GM21515 (cell line): ENCODE results near the gene CMTR1.
"Not testable (repeated sequence)": the region's sequence is repeated elsewhere in the genome, so short reads cannot be mapped to it uniquely, and the experiment has no call there.

Experiments
- ATAC-seq: cut with Tn5 transposase; IDR thresholded peaks from one replicate; pipeline ENCODE4 v1.9.1; 2021; ENCODE audit not compliant: unreplicated experiment

Gene CMTR1

DNA sequence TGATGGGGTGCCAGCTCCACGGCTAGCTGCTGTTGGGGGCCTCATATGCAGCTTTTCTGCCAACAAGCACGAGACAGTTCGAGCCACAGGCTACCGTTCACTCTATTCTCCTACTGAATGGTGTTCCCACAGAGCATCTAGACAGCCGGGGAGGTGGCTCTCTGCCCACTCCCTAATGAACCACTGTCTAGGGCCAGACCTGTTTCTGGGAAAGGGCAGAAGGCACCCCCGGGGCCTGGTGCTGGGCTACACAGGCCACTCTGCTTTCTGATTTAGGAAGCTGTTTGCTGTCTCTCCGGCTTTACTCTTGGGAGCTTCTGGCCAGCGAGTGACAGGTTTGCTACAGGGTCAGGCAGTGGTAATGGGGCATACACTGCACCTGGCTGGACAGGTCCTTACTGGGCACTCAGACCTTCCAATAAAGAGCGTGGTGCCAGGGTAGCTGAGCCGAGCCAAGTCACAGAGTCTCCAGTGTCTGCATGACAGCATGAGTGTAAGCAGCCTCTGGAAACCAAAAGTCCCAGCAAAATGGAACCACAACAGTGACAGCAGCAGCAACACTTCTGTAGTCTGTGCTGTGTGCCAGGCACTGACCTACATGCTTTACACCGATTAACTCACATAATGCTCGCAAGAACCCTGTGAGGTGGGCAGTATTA, 58.3 kb downstream of the CMTR1 start:
- ATAC-seq, result no peak

DNA sequence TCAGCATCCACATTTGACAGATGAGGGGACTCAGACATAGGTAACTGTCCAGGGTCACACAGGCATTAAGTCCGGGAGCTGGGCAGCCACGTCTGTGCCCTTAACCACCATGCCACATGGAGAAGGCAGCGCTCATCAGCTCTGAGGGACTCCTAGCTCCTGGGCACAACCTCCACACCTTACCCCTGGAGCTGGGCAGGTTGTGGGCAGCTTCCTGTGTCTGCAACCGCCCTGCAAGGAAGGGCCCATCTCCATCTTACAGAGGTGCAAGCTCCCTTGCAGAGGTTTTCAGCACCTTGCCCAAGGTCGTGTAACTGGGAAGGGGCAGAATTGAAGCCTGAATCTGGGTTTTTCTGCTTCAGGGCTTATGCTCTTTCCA, 58.8 kb downstream of the CMTR1 start:
- no peak for ATAC-seq

DNA sequence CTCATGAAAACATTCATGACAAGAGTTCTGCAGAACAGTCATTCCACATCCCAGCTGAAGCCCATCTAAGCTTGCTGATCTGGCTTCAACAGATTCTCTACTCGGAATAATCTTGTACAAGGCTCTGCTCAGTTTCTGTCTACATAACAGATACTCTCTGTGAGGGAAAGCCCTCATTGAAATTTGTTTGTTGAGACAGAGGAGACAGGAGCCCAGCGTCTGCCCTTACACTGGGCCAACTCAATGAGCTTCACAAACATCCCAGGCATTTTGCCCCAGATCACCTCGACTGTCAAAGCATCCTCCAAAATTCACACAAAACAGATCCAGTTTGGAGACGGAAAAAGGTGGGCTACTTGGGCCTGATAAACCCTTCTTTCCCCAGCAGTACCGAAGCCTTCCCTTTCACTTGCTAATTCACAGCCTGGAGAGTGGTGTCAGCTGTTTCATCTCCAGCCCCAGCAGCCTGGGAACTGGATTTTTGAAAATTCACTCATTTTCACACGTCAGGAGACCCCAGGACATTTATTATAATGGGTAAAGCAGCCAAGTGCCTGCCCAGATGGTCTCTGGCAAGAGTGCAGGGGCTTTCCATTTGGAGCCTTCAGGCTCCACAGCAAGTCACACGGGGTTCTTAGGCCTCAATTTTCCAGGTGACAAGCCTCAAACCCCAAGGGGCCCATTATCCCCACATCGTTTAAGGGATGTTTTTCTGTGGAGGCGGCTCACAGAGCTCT, 59.4 kb downstream of the CMTR1 start:
- no peak for ATAC-seq

DNA sequence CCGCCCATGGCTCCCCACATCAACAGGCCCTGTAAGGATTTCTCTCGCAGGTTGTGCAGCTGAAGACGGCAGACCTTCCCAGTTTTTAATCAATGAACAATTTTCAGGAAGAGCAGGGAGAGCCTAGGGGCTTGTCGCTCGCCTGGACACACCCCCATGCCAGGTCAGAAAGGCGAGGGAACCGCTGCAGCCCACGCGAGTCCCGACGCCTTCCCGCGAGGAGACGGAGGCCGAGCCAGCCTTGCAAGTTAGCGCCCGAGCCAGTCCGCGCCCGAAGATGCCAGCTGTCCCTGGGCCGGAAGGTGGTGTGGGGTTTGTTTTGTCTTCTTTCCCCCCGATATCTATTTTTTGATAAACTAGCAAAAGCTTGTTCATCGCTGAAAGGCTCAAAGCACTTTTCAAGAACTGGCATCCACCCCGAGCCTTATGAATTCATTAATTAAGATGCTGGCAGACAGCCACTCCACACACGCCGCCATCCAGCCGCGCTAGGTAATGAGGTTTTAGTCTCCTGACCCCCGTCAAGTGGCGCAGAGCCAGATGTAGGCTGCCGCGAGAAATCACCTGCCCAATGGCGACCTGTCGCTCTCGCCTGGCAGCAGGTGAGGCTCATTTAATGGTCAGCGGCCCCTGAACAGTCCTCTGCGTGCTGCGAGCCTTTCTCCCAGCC, 60.1 kb downstream of the CMTR1 start:
- ATAC-seq, result no peak

DNA sequence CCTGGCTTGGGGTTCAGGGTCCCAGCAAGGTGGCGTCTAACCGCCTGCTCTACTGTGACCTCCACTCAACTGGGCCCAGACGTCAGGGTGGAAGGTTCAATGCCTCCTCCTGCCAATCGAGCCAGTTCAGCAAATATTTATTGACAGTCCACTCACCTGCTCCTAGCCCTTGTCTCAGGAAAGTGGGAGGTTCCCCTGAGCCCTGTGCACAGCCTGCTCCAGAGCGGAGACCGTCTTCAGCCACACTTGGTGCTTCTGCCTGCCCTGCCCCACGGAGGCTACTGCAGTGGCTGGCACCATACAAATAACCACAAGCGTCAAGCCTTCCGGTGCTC, 60.6 kb downstream of the CMTR1 start:
- no peak for ATAC-seq

DNA sequence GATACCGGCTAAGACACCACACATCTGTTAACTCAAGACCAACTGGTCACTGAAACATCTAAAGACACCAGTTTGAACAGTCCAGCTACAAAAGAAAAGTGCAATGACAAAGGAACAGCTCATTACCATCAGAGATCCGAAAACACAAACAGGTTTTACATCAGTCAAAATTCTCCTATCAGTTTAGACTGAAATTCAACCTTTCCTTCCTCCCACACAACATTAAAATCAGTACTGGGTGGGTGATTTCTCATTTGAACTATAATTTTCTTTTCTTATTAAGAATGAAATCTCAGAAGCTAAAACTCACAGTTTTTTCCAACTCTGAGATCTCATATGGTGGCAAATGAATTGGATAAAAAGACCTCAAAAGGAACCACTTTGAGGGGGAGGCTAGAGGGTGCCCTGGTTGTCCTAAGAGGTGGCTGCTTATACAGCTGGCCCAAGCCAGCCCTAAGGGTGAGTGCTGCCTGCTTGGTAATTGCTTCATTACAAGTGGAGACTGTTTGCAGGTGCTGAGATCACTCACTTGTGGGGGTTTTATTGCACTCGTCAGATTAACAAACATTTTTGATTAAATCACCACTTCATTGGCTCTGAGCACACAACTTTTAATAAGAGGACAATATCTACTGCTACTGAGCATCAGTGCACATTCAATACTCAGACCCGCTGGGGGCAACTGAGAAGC, 62.4 kb downstream of the CMTR1 start:
- ATAC-seq, result no peak

DNA sequence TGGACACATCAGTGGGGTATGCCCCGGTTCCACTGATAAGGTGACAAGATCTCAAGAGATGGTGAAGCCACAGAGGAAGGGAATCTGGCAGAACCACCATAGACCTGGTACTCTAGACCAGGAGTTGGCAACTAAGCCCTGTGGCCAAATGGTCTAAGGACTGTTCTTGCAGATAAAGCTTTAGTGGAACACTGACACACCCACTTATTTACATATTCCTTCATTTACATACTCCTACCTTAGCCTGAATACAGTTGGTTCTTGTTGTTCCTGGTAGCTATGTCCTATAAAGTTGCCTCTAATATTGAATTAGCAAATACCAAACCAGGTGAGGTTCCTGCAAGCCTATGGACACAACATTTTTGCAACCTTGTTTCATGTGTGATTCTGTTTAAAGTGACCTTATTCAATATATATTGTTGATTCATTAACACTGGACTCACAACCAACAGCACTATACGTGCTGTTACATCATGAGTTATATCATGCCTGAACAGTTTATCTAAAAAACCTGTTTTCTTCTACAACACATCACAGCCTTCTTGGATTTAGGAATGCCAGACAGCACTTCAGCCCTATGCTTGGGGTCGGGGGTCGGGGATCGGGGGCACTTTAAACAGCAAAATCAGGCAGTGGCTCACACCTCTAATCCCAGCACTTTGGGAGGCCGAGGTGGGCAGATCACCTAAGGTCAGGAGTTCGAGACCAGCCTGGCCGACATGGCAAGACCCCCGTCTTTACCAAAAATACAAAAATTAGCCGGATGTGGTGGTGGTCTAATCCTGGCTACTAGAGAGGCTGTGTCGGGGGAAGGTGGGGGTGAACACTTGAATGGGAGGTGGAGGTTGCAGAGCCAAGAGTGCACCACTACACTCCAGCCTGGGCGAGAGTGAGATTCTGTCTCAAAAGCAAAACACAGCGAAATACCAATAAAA, 64.2 kb downstream of the CMTR1 start:
- ATAC-seq, result no peak

DNA sequence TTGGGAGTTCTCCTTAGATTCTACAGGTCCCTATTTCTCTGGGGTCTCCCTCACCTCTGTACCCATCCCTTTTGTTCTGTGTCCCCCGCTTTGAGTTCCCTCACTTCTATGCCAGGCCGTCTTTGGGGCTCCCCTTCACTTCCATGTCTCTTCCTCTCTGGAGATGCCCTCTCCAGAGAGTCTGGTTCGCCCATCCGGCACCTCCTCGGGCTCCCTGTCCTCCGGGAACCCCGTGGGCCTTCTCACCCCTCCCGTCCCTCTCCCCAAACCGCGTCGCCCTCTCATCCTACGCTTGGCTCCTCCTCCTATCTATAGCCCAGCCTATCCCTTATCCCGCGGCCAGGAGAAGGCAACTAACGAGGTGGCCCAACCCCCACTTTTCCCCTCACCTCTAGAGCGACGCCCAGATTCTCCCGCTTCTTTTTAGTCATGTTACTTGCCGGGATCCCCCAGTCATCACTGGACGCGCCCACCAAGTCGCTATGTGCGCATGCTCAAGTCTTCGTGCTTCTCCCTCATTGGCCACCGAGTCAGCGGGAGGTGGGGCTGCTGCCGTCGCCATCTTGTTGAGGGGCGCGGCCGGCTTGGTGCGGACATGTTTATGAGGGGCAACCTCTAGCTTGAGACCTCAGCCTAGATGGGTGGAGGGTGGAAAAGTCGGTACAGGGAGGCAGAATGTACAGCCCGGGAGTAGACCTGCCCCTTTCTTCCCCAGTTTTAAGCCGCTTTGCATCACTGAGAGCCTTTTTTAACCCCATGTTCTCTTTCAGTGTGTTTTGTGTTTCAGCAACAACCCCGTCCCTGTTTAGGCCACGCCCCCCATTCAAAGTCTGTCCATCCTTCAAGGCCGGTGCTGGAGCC, 66.6 kb downstream of the CMTR1 start, which contains the start of gene CCDC167:
CCDC167 (minus strand) TSS at position 461 of the 861 bp plus-strand sequence; CDS start at position 431, 30 bp downstream.
- peak; percentile 84 for ATAC-seq

DNA sequence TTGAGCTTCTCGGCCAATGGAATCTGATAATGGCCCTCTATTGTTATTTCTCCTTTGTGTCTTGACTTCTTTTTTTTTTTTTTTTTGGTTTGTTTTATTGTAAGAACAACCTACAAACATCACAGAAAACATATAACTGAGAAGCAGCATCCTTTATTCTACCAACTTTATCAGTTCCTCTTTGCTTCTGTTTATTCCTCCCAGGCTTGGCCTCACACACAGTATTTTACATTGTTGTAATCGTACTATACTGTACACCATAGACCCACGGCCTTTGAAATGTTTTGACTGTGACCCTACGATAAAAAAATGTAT, 67.2 kb downstream of the CMTR1 start:
- no peak for ATAC-seq

DNA sequence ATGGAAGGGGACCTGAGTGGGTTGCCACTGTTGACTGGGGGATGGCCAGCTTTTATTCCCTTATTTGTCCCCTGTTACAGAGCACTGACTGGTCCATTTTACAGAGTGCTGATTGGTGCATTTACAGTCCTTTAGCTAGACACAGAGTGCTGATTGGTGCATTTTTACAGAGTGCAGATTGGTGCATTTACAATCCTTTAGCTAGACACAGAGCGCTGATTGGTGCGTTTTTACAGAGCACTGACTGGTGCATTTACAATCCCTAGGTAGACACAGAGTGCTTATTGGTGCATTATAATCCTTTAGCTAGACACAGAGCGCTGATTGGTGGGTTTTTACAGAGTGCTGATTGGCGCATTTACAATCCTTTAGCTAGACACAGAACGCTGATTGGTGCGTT, 67.9 kb downstream of the CMTR1 start:
- ATAC-seq, result not testable (repeated sequence)

DNA sequence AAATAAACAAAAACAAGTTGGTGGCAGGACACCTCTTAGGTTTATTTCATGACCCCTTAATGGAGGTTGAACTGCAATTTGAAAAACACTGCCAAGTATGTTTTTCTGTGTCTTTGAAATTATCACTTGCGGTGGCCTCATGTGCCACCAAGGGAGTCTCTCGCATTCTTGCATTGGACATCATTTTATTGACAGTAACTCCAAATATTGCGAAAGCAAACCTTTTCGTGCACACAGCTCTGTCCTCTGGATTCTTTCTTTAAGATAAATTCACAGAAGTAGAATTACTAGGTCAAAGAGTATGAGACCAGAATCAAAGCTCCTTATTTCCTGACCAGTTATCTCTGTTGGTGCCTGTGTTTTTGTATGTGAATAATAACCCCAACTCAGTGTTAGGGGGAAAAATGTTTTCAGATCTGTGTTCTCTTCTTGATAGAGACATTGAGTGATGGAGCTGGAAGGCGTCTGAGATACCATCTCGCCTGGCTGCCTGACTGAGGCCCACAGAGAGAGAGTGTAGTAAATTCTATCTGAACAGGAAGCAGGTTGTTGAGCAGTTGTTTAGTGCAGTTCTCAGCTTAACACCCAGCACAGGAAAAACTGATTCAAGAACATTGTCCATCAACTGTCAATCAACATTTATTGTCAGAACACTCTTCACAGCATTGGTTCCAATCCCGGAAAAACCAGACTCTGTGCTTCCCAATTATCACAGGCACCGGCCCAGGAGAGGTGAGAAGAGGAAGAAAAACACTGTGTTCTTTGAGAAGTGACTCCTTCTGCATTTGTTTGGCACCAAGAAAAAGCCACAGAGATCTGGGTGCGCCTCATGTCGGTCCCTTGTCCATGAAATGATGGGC, 68.8 kb downstream of the CMTR1 start:
- no peak for ATAC-seq

DNA sequence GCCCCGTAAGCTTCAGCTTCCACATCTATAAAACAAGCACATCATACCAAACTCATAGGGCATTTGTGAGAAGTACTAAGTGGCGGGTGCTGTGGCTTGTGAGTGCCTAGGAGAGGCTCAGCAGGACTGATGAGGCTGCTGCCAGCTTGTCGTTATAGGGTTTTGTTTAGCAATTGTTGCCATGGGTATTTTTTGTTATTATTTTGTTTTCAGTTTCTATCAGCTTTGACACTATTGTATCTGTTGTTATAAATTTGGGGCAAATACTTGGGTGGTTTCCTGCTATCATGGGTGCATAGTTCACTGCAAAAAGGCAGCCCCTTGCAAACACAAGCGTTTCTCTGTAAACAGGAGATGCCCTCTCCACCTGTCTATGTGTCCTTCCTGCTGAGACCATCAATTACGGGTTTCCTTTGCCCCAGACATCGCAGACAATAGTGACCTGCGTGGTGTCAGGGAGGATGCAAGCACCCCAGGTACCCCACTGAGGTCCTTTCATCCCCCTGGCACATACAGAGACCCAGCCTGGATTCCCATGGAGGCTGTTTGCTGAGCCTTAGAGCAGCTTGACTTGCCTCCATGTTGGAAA, 69.8 kb downstream of the CMTR1 start:
- ATAC-seq, result no peak

DNA sequence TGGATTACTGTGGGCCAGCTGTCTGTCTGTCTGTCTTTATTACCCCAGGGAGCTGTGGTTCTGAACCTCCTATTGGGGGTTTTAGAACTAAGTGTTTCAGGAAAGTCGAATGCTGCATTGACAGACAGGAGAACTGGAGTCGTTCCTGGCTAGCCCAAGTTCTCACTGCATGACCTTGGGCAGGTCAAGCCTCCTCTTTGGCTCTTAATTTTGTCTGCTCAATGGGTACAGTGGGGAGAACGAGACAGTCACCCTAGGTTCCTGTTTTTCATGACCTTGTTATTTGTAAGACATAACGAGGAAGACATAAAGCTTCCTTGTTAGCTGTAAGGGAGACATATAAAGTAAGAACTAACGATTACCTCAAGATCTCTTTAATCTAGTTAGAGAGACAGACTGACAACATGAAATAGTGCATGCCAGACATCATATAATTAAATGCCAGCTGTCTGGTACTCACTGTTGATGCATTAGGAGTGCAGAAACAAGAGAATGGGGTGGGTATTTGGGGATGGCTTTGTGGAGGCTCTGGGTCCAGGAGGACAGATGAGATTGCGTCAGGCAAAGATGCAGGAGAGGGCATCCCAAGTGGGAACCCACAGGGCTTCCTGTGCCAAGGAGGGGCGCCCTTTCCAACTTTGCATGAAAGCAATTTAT, 70.4 kb downstream of the CMTR1 start:
- ATAC-seq, result no peak

DNA sequence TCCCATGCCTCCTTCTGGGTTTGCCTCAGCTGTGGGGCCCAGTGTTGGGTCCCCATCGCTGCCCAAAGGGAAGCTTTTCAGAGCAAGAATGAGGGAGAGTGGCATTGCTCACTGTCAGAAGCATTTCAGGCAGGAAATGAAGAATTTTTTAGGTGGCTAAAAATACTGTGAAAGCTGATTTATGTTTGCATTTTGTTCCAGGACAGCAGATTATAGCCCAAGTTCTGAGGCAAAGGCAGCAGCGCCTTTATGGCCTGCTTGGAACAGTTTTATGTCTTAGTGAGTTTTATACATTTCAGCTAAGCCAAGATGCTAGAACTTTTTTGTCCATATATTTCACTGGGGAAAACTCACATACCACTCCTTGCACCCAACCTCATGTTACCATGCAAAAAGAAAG, 71.0 kb downstream of the CMTR1 start:
- no peak for ATAC-seq

DNA sequence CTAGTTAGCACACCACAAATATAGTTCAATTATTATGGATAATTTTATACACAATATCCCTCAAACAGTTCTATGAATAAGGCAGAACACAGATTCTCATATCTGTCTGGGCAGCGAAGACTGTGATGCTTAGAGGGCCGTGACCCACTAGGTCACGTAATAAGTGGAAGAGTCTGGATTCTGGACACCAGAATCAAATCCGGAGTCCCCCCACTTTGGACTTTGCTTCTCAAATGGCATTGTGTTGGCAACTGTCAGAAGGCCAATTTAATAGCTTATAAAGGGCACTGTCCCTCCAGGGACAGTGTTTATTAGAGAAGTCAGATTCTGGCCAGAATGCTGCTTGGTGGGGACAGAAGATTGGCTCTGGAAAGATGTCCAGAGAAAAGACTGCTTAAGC, 73.5 kb downstream of the CMTR1 start:
- ATAC-seq, result no peak

DNA sequence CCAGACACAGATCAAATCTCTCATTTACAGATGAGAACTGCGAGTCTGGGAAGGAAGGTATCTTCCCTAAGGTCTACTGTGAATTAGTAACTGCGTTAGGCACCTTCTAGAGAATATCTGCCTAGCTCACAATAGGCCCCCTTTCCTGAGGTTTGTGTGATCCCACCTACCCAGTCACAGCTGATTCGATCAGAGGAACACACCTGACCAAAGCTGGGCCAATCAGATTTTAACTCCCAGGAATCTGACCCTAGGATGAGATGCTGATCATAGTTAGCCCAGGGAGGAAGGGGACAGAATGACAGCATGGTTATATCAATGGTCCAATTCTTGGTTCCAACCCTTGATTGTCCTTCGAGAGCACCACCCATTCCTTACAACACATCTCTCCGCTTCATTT, 74.1 kb downstream of the CMTR1 start:
- no peak for ATAC-seq

DNA sequence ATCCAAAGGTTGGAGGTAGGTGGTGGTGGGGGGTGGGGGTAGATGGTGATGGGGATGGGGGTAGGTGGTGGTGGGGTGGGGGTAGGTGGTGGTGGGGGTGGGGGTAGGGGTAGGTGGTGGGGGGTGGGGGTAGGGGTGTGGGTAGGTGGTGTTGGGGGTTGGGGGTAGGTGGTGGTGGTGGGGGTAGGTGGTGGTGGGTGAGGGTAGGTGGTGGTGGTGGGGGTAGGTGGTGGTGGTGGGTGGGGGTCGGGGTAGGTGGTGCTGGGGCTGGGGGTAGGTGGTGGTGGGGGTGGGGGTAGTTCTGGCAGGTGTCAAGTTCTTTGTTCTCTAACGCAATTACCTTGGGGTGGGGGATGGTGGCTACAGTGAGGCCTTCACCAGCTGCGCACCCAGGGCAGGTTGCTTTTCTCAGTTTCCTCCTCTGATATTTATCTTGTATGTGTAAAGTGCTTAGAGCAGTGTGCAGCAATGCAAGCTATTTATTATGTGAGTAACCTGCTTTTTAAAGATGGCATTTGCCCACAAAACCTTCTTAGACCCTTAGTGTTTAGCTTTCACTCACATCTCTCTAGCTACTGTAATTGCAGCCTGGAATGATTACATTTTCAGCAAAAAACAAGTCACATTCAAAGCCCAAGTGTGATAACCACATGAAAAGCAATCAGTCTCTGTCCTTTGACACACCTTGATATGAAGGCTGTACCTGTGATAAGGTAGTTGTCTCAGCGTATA, 74.8 kb downstream of the CMTR1 start:
- ATAC-seq, result no peak
